ENCODE results near the gene FOLR1.

DNA sequence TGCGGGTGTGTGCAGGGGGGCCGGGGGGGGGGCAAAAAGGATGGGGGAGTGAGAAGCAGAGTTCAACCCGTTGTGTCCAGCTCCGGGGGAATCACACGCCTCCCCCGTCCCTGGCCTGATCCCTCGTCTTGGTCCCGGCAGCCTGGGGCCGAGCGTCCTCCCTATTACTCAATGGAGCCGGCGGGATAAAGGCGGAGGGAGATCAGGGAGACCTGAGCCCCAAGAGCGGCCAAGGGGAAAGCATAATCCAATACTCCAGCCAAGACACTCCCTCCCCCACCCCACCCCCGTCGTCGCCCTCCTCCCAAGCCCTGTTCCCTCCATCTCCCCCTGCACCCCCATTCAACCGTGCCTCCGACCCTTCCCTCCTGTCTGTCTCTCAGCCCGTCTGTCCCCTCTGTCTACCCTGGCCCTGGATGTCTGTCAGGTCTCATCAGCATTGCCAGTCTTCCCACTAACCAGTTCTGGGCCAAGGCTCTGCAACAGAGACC is 49.4 kb downstream of the FOLR1 start:
- TF ChIP-seq, protein P1, sequence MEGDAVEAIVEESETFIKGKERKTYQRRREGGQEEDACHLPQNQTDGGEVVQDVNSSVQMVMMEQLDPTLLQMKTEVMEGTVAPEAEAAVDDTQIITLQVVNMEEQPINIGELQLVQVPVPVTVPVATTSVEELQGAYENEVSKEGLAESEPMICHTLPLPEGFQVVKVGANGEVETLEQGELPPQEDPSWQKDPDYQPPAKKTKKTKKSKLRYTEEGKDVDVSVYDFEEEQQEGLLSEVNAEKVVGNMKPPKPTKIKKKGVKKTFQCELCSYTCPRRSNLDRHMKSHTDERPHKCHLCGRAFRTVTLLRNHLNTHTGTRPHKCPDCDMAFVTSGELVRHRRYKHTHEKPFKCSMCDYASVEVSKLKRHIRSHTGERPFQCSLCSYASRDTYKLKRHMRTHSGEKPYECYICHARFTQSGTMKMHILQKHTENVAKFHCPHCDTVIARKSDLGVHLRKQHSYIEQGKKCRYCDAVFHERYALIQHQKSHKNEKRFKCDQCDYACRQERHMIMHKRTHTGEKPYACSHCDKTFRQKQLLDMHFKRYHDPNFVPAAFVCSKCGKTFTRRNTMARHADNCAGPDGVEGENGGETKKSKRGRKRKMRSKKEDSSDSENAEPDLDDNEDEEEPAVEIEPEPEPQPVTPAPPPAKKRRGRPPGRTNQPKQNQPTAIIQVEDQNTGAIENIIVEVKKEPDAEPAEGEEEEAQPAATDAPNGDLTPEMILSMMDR (IDR thresholded peaks at IDR 0.05): no peak
- no peak for TF ChIP-seq POLR2A (IDR thresholded peaks at IDR 0.05)
